ENCODE measurements around the gene FAM200B. TPM values are rescaled to one million over a fixed set of nuclear protein-coding genes. Genes with fewer than 3 reads are reported as not detected.

Gene FAM200B
- total and polyA plus RNA-seq, 2 experiments from 2014 or later = 38.2 to 65.9 TPM

DNA sequence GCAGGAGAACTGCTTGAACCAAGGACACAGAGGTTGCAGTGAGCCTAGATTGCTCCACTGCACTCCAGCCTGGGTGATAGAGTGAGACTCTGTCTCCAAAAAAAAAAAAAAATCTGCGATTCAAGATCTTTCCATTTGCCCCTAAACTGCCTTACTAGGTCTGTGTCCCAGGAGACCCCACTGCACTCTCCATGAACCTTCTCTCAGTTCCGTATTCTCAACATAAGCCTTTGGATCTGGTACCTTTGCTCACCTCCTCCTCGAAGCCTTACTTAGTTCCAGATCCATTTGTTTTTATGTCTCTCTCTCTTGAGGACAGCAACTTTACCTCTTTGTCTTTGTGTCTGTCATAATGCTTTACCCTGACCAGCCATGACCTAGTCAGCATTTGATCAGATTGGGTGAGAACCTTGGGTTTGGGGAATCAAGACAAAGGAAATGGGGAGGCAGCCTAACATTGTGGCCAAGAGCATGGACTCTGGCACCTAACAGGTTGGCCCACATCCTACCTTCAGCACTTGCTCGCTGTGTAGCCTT lies 55.0 kb downstream of the FAM200B start:
- Histone ChIP-seq H3K9me3 (ENCODE audit: low read depth) (no peaks in the 10 kb centered on the region), H3K4me1 (ENCODE audit: low read depth) (no peaks in the 10 kb centered on the region)
- TF ChIP-seq, protein P1, sequence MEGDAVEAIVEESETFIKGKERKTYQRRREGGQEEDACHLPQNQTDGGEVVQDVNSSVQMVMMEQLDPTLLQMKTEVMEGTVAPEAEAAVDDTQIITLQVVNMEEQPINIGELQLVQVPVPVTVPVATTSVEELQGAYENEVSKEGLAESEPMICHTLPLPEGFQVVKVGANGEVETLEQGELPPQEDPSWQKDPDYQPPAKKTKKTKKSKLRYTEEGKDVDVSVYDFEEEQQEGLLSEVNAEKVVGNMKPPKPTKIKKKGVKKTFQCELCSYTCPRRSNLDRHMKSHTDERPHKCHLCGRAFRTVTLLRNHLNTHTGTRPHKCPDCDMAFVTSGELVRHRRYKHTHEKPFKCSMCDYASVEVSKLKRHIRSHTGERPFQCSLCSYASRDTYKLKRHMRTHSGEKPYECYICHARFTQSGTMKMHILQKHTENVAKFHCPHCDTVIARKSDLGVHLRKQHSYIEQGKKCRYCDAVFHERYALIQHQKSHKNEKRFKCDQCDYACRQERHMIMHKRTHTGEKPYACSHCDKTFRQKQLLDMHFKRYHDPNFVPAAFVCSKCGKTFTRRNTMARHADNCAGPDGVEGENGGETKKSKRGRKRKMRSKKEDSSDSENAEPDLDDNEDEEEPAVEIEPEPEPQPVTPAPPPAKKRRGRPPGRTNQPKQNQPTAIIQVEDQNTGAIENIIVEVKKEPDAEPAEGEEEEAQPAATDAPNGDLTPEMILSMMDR (IDR thresholded peaks at IDR 0.05; ENCODE audit: low read depth, low read length) = no peak

DNA sequence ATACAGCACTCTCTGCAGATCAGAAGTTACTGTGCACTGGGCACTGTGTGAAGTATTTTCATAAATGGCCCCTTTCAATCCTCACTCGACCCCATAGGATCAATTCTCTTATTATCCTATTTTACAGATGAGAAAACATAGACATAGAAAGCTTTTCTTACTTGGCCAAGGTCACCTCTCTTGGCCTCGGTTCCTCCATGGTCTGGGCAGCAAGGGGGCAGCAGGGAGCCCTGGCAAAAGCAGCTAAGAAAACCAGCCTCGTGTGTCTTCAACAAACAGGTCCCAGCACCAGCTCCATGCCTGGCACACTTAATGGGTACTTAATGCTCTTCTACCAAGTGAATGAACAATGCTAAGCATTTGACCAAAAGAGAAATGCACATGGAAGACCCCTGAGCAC lies 55.6 kb downstream of the FAM200B start:
- H3K4me3 ChIP-seq = no peak overlapping the region

More for the DNA sequence above, 55.0 kb downstream of the FAM200B start:
- H3K27me3 ChIP-seq = no peaks in the 10 kb centered on the region
- no peak for DNase-seq (ENCODE audit: low read depth in 1 of 2, low spot score in 1 of 2)
- no peak overlapping the region for H3K27ac ChIP-seq
- H3K36me3 ChIP-seq = no peaks in the 10 kb centered on the region
- no peak overlapping the region for H3K4me3 ChIP-seq

DNA sequence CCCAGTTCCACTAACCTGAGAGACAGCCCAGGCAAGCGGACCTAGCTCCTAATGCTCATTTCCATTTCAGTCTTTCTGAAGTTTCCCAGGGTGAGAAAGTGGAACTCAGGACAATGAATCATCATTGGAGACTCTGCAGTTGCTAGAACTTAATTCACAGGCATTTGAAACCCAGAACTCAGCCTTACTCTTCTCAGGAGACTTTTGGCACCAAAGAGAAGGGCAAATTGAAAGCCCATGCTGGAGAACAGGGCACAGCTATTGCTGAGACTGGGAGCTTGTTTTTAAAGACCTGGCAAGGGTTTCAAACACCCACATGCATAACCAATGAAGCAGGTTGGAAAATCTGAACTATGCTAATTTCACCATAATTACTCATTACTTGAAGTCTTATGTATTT lies 57.2 kb downstream of the FAM200B start:
- TF ChIP-seq, protein P1 (IDR thresholded peaks at IDR 0.05; ENCODE audit: low read depth, low read length) = no peak
- Histone ChIP-seq H3K4me3 (no peak overlapping the region), H3K27ac (no peak overlapping the region), H3K4me1 (ENCODE audit: low read depth) (no peaks in the 10 kb centered on the region), H3K27me3 (no peaks in the 10 kb centered on the region), H3K36me3 (no peaks in the 10 kb centered on the region), H3K9me3 (ENCODE audit: low read depth) (no peaks in the 10 kb centered on the region)
- no peak for DNase-seq (ENCODE audit: low read depth in 1 of 2, low spot score in 1 of 2)

More for the DNA sequence above, 55.6 kb downstream of the FAM200B start:
- no peak overlapping the region for H3K27ac ChIP-seq
- no peaks in the 10 kb centered on the region for H3K36me3 ChIP-seq
- no peaks in the 10 kb centered on the region for H3K9me3 ChIP-seq (ENCODE audit: low read depth)
- H3K27me3 ChIP-seq = no peaks in the 10 kb centered on the region
- TF ChIP-seq, protein P1 (IDR thresholded peaks at IDR 0.05; ENCODE audit: low read depth, low read length) = peak; percentile 7
- DNase-seq (ENCODE audit: low read depth in 1 of 2, low spot score in 1 of 2) = no peak
- H3K4me1 ChIP-seq (ENCODE audit: low read depth) = no peaks in the 10 kb centered on the region

Other genes starting within 250 kb of the FAM200B start
- gene CC2D2A, start 211.9 kb upstream of the FAM200B start, total RNA-seq = 20.7 and 43.5 TPM in 2 replicates
- 17.3 and 29.0 TPM in 2 replicates for gene CC2D2A, start 211.9 kb upstream of the FAM200B start, polyA plus RNA-seq
- gene FBXL5, start 26.5 kb upstream of the FAM200B start, total RNA-seq = 55.6 and 66.3 TPM in 2 replicates
- gene FBXL5, start 26.5 kb upstream of the FAM200B start, polyA plus RNA-seq = 39.0 and 96.5 TPM in 2 replicates
- 0.09 and 0.60 TPM in 2 replicates for gene BST1, start 21.2 kb downstream of the FAM200B start, total RNA-seq
- gene BST1, start 21.2 kb downstream of the FAM200B start, polyA plus RNA-seq = 0.24 and 0.35 TPM in 2 replicates
- not detected in 2 replicates for gene CD38, start 96.5 kb downstream of the FAM200B start, total RNA-seq
- 0.69 TPM in 1 of 2 replicates, not detected in the other for gene CD38, start 96.5 kb downstream of the FAM200B start, polyA plus RNA-seq

Measured in cardiac muscle cell (in vitro differentiated cells and primary cell).